Measurements from ENCODE around the gene MADCAM1.
A peak's percentile ranks its signal among the peaks of the same experiment; 100 is the strongest.

The MADCAM1 gene

DNA sequence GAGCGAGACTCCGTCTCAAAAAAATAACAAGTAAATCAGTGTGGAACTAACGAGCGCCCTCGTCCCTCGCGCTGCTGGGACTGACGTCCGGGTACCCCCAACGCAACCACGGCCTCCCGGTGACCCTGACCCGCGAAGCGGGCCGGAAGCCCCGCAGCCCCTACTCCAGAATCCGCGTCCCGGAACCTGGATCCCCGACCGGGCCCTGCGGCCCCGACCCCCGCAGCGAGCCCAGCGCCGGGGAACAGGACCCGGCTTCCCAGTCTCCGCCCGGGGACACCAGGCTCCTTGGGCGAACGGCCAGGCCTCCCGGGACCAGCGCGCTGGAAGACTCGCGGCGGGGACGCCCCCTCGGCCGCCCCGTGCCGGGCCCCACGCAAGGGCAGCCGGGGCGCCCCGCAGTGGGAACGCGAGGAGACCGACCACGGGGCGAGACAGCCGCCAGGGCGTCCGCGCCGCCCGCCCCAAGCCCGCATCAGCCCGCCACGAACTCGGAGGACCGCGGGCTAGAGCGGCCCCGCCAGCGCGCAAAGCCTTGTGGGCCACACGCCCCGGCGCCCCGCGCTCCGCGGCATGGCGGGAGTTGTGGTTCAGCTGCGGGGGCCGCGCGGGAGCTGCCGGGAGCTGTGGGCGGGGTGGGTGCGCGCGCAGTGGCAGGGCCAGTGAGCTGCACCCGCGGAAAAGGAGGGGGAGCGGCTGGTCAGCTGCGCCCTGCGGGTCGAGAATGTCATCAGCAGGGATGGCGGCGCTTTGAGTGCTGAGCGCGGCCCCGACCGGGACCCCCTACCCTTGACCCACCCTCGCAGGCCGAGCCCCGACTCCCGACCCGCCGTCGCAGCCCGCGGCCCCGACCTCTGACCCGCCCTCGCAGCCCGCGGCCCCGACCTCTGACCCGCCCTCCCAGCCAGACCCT lies 7.5 kb upstream of the MADCAM1 start:
- DNase-seq (ENCODE audit: low read depth), result peak; percentile 63

DNA sequence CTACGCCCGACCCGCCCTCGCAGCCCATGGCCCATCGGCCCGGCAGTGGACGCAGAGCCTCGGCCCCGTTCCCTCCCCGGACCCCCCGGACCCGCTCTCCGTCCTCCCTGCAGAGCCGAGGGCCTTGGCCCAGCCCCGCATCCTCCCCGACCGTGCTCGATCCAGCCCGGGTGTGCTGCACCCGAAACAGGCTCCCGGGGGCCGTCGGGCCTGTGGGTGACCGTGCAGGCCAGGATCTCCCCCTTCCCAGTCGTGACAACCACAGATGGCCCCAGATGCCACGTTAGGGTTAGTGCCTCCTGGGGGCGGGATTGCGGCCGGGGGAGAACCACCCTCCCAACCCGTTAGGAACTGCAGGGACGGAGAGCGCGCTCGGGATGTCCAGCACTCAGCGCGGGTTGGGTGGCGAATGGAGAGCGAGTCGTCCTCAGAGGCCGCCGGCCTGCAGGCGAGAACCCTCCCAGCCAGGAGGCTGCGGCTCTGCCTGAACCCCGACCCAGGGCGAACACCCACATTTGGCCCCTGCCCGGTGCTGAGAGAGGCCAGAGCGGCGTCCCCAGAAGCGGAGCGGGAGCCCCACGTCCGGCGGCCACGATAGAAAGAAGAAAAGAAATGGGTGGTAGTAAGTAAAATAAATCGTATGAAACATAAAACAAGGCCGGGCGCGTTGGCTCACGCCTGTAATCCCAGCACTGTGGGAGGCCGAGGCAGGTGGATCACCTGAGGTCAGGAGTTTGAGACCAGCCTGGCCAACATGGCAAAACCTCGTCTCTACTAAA lies 6.7 kb upstream of the MADCAM1 start:
- no peak for DNase-seq (ENCODE audit: low read depth)

GRCh38 chr19:491146-491741 lies 5.0 kb upstream of the MADCAM1 start:
- no peak for DNase-seq (ENCODE audit: low read depth)

DNA sequence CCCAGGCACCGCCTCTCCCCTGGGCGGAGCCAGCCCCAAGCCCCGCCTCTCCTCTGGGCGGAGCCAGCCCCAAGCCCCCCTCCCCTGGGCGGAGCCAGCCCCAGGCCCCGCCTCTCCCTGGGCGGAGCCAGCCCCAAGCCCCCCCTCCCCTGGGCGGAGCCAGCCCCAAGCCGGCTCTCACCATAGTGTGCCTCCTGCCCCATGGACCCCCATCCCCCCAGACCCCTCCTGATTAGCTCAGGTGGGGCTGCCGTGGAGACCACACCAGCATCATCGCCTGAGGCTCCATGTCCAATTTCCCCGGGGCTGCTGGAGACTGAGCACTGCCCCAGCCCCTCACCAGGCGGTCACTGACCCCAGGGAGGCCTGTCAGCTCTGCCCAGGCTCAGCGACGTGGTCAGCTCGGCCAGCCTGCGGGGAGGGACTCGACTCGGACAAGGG lies 4.2 kb upstream of the MADCAM1 start:
- DNase-seq (ENCODE audit: low read depth), result no peak

- DNase-seq (ENCODE audit: low read depth), result no peak
Measured at GRCh38 chr19:493391-494170, 2.7 kb upstream of the MADCAM1 start.

DNA sequence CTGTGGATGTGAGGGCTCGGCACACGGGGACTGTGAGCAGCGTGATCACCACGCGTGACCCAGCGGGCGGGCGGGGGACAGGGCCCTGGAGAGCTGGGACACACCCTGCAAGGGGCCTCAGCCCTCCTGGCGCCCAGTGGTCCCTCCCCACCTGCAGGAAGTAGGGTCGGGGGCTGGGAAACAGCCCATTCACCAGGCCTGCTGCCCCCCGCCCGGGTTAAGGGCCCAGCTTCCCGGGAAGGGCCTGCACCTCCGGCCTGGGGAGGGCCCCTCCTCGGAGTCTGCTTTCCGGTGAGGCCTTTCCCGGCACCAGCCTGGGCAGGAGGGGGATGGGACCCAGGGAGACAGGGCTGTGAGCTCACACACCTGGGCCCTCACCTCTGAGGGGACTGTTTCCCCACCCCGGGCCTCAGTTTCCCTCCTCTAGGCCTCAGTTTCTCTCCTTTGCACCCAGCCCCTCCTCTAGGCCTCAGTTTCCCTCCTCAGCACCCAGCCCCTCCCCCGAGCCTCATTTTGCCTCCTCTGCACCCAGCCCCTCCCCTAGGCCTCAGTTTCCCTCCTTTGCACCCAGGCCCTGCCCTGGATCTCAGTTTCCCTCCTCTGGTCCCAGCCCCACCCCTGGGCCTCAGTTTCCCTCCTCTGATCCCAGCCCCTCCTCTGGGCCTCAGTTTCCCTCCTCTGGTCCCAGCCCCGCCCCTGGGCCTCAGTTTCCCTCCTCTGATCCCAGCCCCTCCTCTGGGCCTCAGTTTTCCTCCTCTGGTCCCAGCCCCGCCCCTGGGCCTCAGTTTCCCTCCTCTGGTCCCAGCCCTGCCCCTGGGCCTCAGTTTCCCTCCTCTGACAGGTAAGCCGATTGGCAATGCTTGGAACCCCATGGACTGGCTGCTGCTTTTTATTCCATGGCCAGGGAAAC lies 1.9 kb upstream of the MADCAM1 start:
- DNase-seq (ENCODE audit: low read depth), result no peak

DNA sequence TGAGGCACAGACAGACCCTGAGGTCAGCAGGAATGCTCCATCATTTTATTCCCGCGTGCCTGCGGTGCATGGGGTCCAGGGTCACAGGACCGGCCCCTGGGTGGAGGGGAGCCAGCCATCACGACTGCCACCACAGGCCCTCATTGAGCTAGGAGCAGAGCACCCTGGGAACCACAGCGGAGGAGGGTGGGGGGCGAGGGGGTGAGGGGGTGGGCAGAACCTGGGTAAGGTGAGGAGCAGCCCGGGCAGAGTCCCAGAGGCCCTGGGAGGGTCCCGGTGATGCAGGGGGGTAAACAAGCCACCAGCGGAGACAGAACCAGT lies 1.2 kb upstream of the MADCAM1 start:
- no peak for DNase-seq (ENCODE audit: low read depth)

GRCh38 chr19:495402-496111 lies 729 bp upstream of the MADCAM1 start:
- no peak for DNase-seq (ENCODE audit: low read depth)

DNA sequence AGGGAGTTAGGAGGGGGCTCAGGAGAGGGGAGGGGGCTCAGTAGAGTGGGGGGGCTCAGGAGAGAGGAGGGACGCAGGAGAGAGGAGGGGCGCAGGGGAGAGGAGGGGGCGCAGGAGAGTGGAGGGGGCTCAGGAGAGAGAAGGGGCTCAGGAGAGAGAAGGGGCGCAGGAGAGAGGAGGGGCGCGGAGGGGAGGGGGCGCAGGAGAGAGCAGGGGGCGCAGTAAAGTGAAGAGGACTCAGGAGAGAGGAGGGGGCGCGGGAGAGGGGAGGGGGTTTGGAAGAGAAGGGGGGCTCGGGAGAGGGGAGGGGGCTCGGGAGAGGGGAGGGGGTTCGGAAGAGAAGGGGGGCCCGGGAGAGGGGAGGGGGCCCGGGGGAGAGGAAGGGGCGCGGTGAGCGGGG lies 700 bp downstream of the MADCAM1 start:
- DNase-seq (ENCODE audit: low read depth), result no peak

DNA sequence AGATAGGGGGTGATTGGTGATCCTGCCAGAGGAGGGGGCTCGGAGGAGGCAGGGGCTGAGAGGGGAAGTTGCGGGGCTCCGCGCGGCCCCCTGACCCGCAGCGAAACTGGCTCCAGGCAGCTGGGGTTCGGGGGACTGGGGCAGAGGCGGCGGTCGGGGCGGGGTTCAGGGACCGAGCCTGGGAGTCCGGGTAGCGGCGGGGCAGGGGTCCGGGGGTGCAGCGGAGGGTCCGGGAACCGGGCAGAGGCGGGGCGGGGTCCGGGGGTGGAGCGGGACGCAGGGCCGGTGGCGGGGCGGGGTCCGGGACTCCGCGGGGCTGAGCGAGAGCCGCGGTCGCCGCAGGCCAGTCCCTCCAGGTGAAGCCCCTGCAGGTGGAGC lies 1.2 kb downstream of the MADCAM1 start:
- DNase-seq (ENCODE audit: low read depth), result no peak

DNA sequence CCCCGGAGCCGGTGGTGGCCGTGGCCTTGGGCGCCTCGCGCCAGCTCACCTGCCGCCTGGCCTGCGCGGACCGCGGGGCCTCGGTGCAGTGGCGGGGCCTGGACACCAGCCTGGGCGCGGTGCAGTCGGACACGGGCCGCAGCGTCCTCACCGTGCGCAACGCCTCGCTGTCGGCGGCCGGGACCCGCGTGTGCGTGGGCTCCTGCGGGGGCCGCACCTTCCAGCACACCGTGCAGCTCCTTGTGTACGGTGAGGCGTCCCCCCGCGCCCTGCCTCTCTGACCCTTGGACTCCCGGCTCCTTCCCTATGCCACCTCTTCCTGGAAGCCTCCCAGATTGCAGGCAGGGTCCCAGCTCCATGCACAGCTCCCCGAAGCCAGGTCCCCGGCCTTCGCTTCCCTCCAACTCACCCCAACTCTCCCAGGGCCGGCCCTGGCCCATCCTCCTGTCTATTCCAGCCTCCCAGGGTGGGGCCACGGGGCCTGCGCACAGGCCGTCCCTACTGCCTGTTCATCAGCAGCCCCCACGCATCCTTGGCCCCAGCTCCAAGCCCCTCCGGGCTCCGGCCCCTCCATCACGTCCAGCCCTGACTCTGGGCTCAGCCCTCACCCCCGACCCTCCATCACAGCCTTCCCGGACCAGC lies 1.7 kb downstream of the MADCAM1 start:
- DNase-seq (ENCODE audit: low read depth), result no peak

GRCh38 chr19:498511-498891 lies 2.2 kb downstream of the MADCAM1 start:
- DNase-seq (ENCODE audit: low read depth), result no peak

DNA sequence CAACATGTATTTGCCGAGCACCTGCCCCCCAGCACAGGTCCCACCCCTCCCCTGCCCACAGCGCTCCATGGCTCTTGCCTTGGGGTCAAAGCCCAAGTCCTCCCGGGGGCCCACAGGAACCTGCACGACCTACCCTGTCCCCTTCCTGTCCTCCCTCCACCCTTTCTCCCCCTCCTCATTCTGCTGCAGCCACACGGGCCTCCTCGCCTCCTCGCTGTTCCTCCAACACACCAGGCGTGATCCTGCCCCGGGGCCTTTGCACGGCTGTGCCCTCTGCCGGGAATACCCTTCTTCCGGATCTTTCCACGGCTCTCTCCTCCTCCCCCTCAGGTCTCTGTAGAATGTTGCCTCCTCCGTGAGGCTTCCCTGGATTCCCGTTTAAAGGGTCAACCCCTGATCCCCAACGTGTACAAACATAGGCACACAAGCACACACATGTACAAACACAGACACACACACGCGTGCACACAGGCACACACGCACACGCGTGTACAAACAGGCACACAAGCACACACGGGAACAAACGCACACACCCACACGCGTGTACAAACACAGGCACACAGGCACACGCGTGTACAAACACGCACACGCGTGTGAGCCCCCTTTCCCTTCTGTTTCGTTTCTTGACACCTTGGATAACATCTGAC lies 2.8 kb downstream of the MADCAM1 start:
- DNase-seq (ENCODE audit: low read depth), result no peak

DNA sequence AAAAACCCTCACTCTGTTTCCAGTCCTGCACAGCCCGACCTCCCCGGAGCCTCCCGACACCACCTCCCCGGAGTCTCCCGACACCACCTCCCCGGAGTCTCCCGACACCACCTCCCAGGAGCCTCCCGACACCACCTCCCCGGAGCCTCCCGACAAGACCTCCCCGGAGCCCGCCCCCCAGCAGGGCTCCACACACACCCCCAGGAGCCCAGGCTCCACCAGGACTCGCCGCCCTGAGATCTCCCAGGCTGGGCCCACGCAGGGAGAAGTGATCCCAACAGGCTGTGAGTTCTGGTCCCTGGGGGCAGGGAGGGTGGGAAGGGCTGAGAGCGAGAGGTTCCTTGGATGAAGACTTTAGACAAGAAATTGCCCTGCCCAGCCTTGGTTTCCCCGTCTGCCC lies 5.4 kb downstream of the MADCAM1 start:
- DNase-seq (ENCODE audit: low read depth), result no peak

DNA sequence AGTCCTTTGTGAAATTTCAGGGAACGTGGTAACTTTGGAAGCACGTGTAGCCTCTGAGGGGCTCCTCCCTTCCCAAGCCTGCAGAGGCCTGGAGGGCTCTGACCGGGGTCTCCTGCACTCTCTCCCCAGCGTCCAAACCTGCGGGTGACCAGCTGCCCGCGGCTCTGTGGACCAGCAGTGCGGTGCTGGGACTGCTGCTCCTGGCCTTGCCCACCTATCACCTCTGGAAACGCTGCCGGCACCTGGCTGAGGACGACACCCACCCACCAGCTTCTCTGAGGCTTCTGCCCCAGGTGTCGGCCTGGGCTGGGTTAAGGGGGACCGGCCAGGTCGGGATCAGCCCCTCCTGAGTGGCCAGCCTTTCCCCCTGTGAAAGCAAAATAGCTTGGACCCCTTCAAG lies 8.3 kb downstream of the MADCAM1 start:
- no peak for DNase-seq (ENCODE audit: low read depth)

GRCh38 chr19:506404-507285 lies 10.4 kb downstream of the MADCAM1 start:
- peak; percentile 99 for DNase-seq (ENCODE audit: low read depth)

GRCh38 chr19:507286-508203 lies 11.3 kb downstream of the MADCAM1 start, which contains the start of gene TPGS1:
Gene TPGS1 (plus strand): TSS chr19:507497. CDS start chr19:507507, 10 bp downstream.
- no peak for DNase-seq (ENCODE audit: low read depth)
